ENCODE measurements around the gene FBXO33. TPM values are rescaled to one million over a fixed set of nuclear protein-coding genes. Genes with fewer than 3 reads are reported as not detected.

FBXO33 gene
- total RNA-seq, 1 experiment from 2014 or later = 3.9 TPM

GRCh38 chr14:39452680-39453079 is 20.4 kb upstream of the FBXO33 start:
- Mint-ChIP-seq H3K4me1 (ENCODE audit: insufficient read depth, unreplicated experiment) (peaks cover 6% of the 10 kb centered on the region), H3K27me3 (ENCODE audit: insufficient read depth, unreplicated experiment) (no peaks in the 10 kb centered on the region), H3K36me3 (ENCODE audit: insufficient read depth, unreplicated experiment) (no peaks in the 10 kb centered on the region), H3K27ac (ENCODE audit: low read depth, unreplicated experiment) (no peak overlapping the region), H3K4me3 (ENCODE audit: unreplicated experiment) (no peak overlapping the region), H3K9me3 (ENCODE audit: unreplicated experiment) (no peaks in the 10 kb centered on the region)
- no peak for DNase-seq (ENCODE audit: unreplicated experiment)
- POLR2A ChIA-PET = no interaction called here
- BruUV-seq (replicated peaks) = no TSS peak
- no peak for TF ChIP-seq CTCF (IDR thresholded peaks at IDR 0.05; ENCODE audit: unreplicated experiment)
- CTCF ChIA-PET = interaction anchor here (0.6 to 0.7 kb wide), 2 partner anchors 18 to 235 kb away, joined by 3 to 5 read pairs; no protein-coding TSS in a partner anchor
- intact Hi-C loops (cut with micrococcal nuclease) = no loop called here

- no peak for DNase-seq (ENCODE audit: unreplicated experiment)
- Mint-ChIP-seq H3K4me1 (ENCODE audit: insufficient read depth, unreplicated experiment) (peaks cover 13% of the 10 kb centered on the region), H3K36me3 (ENCODE audit: insufficient read depth, unreplicated experiment) (no peaks in the 10 kb centered on the region), H3K27me3 (ENCODE audit: insufficient read depth, unreplicated experiment) (no peaks in the 10 kb centered on the region), H3K4me3 (ENCODE audit: unreplicated experiment) (no peak overlapping the region), H3K27ac (ENCODE audit: low read depth, unreplicated experiment) (no peak overlapping the region), H3K9me3 (ENCODE audit: unreplicated experiment) (no peaks in the 10 kb centered on the region)
- ChIA-PET POLR2A (no interaction called here), CTCF (interaction anchor here (0.6 to 0.7 kb wide), 2 partner anchors 18 to 234 kb away, joined by 3 to 5 read pairs; no protein-coding TSS in a partner anchor)
- intact Hi-C loops (cut with micrococcal nuclease) = no loop called here
- no TSS peak for BruUV-seq (replicated peaks)
- no peak for TF ChIP-seq CTCF (IDR thresholded peaks at IDR 0.05; ENCODE audit: unreplicated experiment)
These were observed 19.6 kb upstream of the FBXO33 start for GRCh38 chr14:39451811-39452210.

- no TSS peak for BruUV-seq (replicated peaks)
- H3K9me3 Mint-ChIP-seq (ENCODE audit: unreplicated experiment) = no peaks in the 10 kb centered on the region
These were observed 15.0 kb upstream of the FBXO33 start for GRCh38 chr14:39447175-39447661.

More at GRCh38 chr14:39447175-39447661, 15.0 kb upstream of the FBXO33 start:
- DNase-seq (ENCODE audit: unreplicated experiment) = no peak
- Mint-ChIP-seq H3K27ac (ENCODE audit: low read depth, unreplicated experiment) (no peak overlapping the region), H3K36me3 (ENCODE audit: insufficient read depth, unreplicated experiment) (no peaks in the 10 kb centered on the region), H3K27me3 (ENCODE audit: insufficient read depth, unreplicated experiment) (no peaks in the 10 kb centered on the region), H3K4me3 (ENCODE audit: unreplicated experiment) (no peak overlapping the region), H3K4me1 (ENCODE audit: insufficient read depth, unreplicated experiment) (peaks cover 7% of the 10 kb centered on the region)
- no peak for TF ChIP-seq CTCF (IDR thresholded peaks at IDR 0.05; ENCODE audit: unreplicated experiment)
- CTCF ChIA-PET = interaction anchor here (2.2 kb wide), 1 partner anchor 20 kb away, joined by 6 read pairs; no protein-coding TSS in a partner anchor
- POLR2A ChIA-PET = interaction anchor here (1.2 kb wide), 1 partner anchor 15 kb away, joined by 4 read pairs; the partner anchor contains the start of gene FBXO33
- intact Hi-C loops (cut with micrococcal nuclease) = no loop called here
